Measurements from ENCODE around the gene GSDMA. TPM values are rescaled to one million over a fixed set of nuclear protein-coding genes. Genes with fewer than 3 reads are reported as not detected.

The GSDMA gene
- under 1 TPM in 2 of 6 donors, not detected in 4; 0.09 to 0.73 TPM for total RNA-seq
- not detected for polyA plus RNA-seq

GRCh38 chr17:39962642-39963220 lies at the start of gene GSDMA:
TSS of gene GSDMA (plus strand) at chr17:39963004. CDS start at chr17:39965688, 2,684 bp downstream.
- intact Hi-C loops (cut with DNase I): no loop called here
- peak in 1 of 6 donors; percentile 31 for DNase-seq

GRCh38 chr17:39913989-39914388 lies 48.8 kb upstream of the GSDMA start:
- no peak for TF ChIP-seq CTCF (IDR thresholded peaks at IDR 0.05)
- Histone ChIP-seq H3K4me1 (no peaks in the 10 kb centered on the region), H3K9me3 (no peaks in the 10 kb centered on the region), H3K36me3 (no peaks in the 10 kb centered on the region), H3K4me3 (no peak overlapping the region), H3K27ac (no peak overlapping the region), H3K27me3 (no peaks in the 10 kb centered on the region)
- ATAC-seq: no peak
- no peak for FAIRE-seq
- WGBS, 2 donors: 71 to 79% methylated on average over 3 of the region's 3 CpGs
- no peak for DNase-seq
- intact Hi-C loops (cut with DNase I): no loop called here

More at GRCh38 chr17:39962642-39963220, at the start of gene GSDMA:
- Histone ChIP-seq H3K27ac (no peak within 1 kb of the TSS), H3K27me3 (no peaks in the 10 kb centered on the region), H3K36me3 (no peaks in the 10 kb centered on the region), H3K4me1 (no peaks in the 10 kb centered on the region), H3K9me3 (no peaks in the 10 kb centered on the region), H3K4me3 (no peak within 1 kb of the TSS)
- FAIRE-seq (no peak), ATAC-seq (no peak)
- 58 to 70% methylated on average over 5 to 6 of the region's 6 CpGs for WGBS, 2 donors
- TF ChIP-seq CTCF (IDR thresholded peaks at IDR 0.05): no peak

GRCh38 chr17:39915559-39915958 lies 47.2 kb upstream of the GSDMA start:
- Histone ChIP-seq H3K27ac (no peak overlapping the region), H3K4me3 (no peak overlapping the region), H3K36me3 (no peaks in the 10 kb centered on the region), H3K27me3 (no peaks in the 10 kb centered on the region), H3K4me1 (no peaks in the 10 kb centered on the region), H3K9me3 (no peaks in the 10 kb centered on the region)
- intact Hi-C loops (cut with DNase I): no loop called here
- TF ChIP-seq CTCF (IDR thresholded peaks at IDR 0.05): no peak
- no peak for ATAC-seq
- WGBS, 2 donors: 93% methylated on average over 4 of the region's 4 CpGs
- DNase-seq: no peak
- no peak for FAIRE-seq

GRCh38 chr17:39916918-39917317 lies 45.9 kb upstream of the GSDMA start:
- no peak overlapping the region for H3K27ac ChIP-seq
- H3K27me3 ChIP-seq: no peaks in the 10 kb centered on the region
- 77 to 79% methylated on average over 7 of the region's 7 CpGs for WGBS, 2 donors
- peaks cover 0 to 5% (median 2%) of the 10 kb centered on the region in 3 donors for H3K36me3 ChIP-seq
- no peak for DNase-seq
- no peak for ATAC-seq
- H3K9me3 ChIP-seq: no peaks in the 10 kb centered on the region
- no peak overlapping the region for H3K4me3 ChIP-seq
- no peak for TF ChIP-seq CTCF (IDR thresholded peaks at IDR 0.05)
- H3K4me1 ChIP-seq: no peaks in the 10 kb centered on the region
- intact Hi-C loops (cut with DNase I): no loop called here
- no peak for FAIRE-seq

- FAIRE-seq (no peak), ATAC-seq (no peak), DNase-seq (no peak)
- intact Hi-C loops (cut with DNase I): no loop called here
- Histone ChIP-seq H3K27ac (no peak overlapping the region), H3K36me3 (peaks cover 0 to 24% (median 21%) of the 10 kb centered on the region in 3 donors), H3K4me3 (no peak overlapping the region), H3K27me3 (no peaks in the 10 kb centered on the region), H3K4me1 (no peaks in the 10 kb centered on the region), H3K9me3 (no peaks in the 10 kb centered on the region)
- TF ChIP-seq CTCF (IDR thresholded peaks at IDR 0.05): no peak
- 97 to 98% methylated on average over 9 of the region's 9 CpGs for WGBS, 2 donors
These were observed 43.6 kb upstream of the GSDMA start for GRCh38 chr17:39919087-39919683.

Measured in pancreas (tissue), 10 donors.